GM10266 (cell line): ENCODE data around the gene FPGS.

Source experiments
- DNase-seq: peaks from one replicate; pipeline ENCODE4 v3.0.0; 2012; ENCODE audit errors: extremely low spot score
- TF ChIP-seq, protein P1 (sequence below): IDR thresholded peaks from 2 replicates; pipeline ENCODE4 v1.5.1; 2012; ENCODE audit warnings: mild to moderate bottlenecking, low read depth; ENCODE audit not compliant: control insufficient read depth, insufficient read depth; ENCODE audit errors: missing control alignments

Gene FPGS

DNA sequence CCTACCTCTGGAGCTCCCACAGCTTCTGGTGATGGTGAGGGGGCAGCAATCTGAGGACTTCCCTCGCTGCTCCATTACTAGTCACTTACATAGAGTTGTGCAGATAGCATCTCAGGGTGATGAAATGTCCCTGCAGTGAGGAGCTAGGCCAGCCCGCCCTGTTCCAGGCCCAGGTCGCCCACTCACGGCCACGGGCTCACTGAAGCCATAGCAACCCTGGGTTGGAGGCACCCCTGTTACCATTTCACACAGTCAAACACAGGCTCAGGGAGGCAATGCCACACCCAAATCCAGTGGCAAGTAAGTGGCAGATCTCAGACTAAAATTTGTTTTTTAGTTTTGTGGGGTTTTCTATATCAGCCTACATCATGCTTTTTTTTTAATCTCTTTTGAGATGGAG, 43.8 kb upstream of the FPGS start:
- TF ChIP-seq, protein P1, sequence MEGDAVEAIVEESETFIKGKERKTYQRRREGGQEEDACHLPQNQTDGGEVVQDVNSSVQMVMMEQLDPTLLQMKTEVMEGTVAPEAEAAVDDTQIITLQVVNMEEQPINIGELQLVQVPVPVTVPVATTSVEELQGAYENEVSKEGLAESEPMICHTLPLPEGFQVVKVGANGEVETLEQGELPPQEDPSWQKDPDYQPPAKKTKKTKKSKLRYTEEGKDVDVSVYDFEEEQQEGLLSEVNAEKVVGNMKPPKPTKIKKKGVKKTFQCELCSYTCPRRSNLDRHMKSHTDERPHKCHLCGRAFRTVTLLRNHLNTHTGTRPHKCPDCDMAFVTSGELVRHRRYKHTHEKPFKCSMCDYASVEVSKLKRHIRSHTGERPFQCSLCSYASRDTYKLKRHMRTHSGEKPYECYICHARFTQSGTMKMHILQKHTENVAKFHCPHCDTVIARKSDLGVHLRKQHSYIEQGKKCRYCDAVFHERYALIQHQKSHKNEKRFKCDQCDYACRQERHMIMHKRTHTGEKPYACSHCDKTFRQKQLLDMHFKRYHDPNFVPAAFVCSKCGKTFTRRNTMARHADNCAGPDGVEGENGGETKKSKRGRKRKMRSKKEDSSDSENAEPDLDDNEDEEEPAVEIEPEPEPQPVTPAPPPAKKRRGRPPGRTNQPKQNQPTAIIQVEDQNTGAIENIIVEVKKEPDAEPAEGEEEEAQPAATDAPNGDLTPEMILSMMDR: no peak
- no peak for DNase-seq

DNA sequence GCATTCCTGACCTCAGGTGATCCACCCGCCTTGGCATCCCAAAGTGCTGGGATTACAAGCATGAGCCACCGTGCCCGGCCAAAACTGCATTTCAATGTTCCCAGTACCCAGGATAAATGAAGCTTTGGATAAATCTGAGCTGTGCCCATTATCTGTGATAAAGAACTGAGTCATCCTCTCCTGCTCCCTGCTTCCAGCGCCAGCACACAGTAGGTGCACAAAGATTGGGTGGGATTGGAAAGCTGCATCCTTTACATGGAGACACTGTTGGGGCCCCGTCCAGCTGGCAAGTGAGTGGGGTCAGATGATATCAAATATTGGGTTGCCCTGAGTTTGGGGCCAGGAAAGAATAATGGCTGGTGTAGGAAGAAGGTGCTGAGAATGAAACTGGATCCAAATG, 41.6 kb upstream of the FPGS start:
- DNase-seq: no peak
- TF ChIP-seq, protein P1: no peak

DNA sequence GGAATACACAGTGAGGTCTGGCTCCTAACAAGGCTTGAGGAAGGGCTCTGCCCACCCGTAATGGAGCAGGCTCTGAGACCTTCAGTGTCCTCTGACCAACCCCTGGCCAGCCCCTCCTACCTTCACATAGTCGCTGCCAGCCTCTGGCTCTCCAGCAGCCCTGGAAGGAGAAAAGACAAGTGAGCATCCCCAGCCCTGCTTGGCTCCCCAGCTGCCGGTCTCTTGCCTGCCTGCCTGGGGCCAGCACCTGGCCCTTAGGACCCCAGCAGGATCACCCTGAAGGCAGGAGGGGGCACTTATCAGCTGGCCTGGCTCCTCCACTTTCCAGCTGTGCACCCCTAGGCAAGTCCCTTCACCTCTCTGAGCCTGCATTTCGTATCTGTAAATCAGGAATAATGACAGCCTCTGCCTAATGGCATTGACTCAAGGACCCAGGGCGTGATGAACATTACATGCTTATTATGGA, 41.2 kb upstream of the FPGS start:
- TF ChIP-seq, protein P1: no peak
- DNase-seq: no peak

DNA sequence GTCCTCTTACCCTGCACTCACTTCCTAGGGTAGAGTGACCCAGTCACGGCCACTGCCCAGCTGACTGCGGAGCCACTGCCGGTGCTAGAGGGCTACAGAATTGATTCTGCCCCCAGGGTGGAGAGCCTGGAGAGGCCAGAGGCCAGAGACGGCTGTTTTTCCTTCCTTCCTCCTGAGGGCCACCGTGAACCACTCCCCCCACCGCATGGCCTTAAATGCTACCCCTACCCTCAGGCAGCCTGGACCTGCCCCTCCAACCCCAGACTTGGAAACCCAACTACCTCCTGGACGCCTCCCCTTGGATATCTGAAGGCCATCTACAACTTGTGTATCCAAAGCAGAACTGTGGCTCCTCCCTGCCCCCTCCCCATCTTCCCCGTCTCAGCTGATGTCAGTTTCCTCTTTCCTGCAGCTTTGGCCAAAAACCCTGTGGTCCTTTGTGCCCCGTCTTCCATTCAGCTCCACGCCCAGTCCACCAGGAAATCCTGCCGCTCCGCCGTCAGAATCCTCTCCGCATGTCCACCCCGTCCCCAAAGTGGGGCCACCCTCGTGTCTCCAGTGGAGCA, 40.5 kb upstream of the FPGS start:
- TF ChIP-seq, protein P1: no peak
- no peak for DNase-seq

- TF ChIP-seq, protein P1: peak; percentile 42
- DNase-seq: peak; percentile 53
Observed at GRCh38 chr9:127763918-127764384, 38.7 kb upstream of the FPGS start.

DNA sequence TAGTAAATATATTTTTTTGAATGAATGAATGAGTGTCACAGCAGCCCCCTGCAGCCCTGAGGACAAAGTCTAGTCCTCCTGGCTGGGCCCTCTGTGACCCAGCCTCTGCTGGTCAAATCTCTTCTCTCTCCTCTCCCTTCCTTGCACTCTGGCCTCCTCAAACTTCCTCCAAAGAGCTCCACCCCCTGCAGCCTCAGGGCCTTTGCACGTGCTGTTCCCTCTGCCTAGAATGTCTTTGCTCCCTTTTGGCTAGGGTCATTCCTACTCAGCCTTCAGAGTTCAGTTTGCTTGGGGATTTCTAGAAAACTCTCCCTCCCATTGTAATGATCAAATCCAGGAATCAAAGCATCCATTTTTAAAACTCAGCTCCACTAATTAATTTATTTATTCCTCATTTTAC, 37.3 kb upstream of the FPGS start:
- DNase-seq: no peak

DNA sequence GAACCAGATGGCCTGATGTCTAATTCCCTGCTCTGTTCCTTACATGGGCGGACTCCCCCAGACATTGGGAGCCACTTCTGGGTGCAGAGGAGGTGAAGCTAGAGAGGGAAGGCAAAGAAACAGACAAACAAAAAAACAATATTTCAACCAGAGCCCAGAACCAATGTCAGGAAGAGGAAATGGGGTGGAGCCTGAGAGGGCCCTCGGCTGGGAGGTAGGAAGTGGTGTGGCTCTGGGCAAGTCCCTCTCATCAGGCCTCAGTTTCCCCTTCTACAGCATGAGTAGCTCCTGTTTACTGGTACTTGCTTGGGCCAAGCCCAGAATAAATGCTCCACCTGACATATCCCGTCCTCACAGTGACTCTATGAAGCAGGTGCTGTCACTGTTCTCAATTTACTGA, 35.3 kb upstream of the FPGS start:
- TF ChIP-seq, protein P1: no peak
- DNase-seq: no peak

More for the DNA sequence above, 37.3 kb upstream of the FPGS start:
- TF ChIP-seq, protein P1: no peak
